Endothelial cell of umbilical vein (primary cell): ENCODE measurements around the gene PRF1. TPM values are rescaled to one million over a fixed set of nuclear protein-coding genes. Genes with fewer than 3 reads are reported as not detected.

Experiments
- BruUV-seq: library from RNA; stranded (reverse); fragments of 400-500 nt; replicated peaks from 2 replicates; lab custom pipeline; 2021; lab: Mats Ljungman, UMichigan
- CTCF ChIA-PET: fragments of 300-600, 350-600 bp; sonication (Branson Sonifier 250); formaldehyde crosslinking; loops from one replicate; lab custom pipeline; 2021; ENCODE audit warnings: antibody characterized with exemption, inconsistent platforms; lab: Charles Lee
- POLR2A ChIA-PET: fragments of 300-600, 350-600 bp; sonication (Branson Sonifier 250); formaldehyde crosslinking; loops from one replicate; lab custom pipeline; 2021; ENCODE audit warnings: antibody characterized with exemption, inconsistent platforms; lab: Charles Lee
- DNase-seq: peaks from one replicate; pipeline ENCODE4 v3.0.0-alpha.2; 2011; ENCODE audit warnings: low read depth, low spot score
- FAIRE-seq: peaks from 2 replicates; lab custom pipeline; 2011; peaks lifted over from hg19 to GRCh38; lab: Jason Lieb, UNC
- H2AFZ ChIP-seq: 2 replicates; pipeline ENCODE4 v1.6.0; 2012; ENCODE audit warnings: low read depth, low read length, control low read depth, inconsistent platforms
- H3K27ac ChIP-seq: 2 replicates; pipeline ENCODE4 v1.5.1; 2011; ENCODE audit warnings: low read depth, mild to moderate bottlenecking, control low read depth, low read length, moderate library complexity; ENCODE audit not compliant: insufficient read depth
- H3K27me3 ChIP-seq, 2 experiments: 2 replicates each; pipeline versions ENCODE4 v1.6.0 to v1.6.1; 2011; ENCODE audit warnings: low read length in 2 of 2, mixed read lengths in 1 of 2; ENCODE audit not compliant: control insufficient read depth in 2 of 2, insufficient read depth in 2 of 2
- H3K36me3 ChIP-seq, 2 experiments: 2 replicates in 1 of 2; 3 replicates in 1 of 2; pipeline ENCODE4 v1.5.1; 2011; ENCODE audit warnings: low read length in 2 of 2, mild to moderate bottlenecking in 1 of 2, moderate library complexity in 1 of 2; ENCODE audit not compliant: control insufficient read depth in 2 of 2, insufficient read depth in 2 of 2; ENCODE audit errors: extremely low read depth in 1 of 2
- H3K4me1 ChIP-seq: 3 replicates; pipeline ENCODE4 v1.5.1; 2011; ENCODE audit warnings: mild to moderate bottlenecking, low read length; ENCODE audit not compliant: control insufficient read depth, insufficient read depth; ENCODE audit errors: extremely low read depth
- H3K4me2 ChIP-seq: 2 replicates; pipeline ENCODE4 v1.6.1; 2011; ENCODE audit warnings: low read length, control low read depth, mixed read lengths; ENCODE audit not compliant: insufficient read depth
- H3K4me3 ChIP-seq, 3 experiments: fragments of 200-600 bp in 1 of 3; sonication (generic), shearing (Covaris generic) in 1 of 3; replicated peaks in 1 of 3; 2 replicates each; pipeline ENCODE4 v1.5.1; 2011 to 2016; ENCODE audit warnings: control low read depth in 3 of 3, low read length in 3 of 3, mild to moderate bottlenecking in 2 of 3, inconsistent platforms in 1 of 3, low read depth in 1 of 3, moderate library complexity in 1 of 3; ENCODE audit not compliant: insufficient read depth in 1 of 3
- H3K79me2 ChIP-seq: 2 replicates; pipeline ENCODE4 v1.6.0; 2012; ENCODE audit warnings: low read length, inconsistent platforms; ENCODE audit not compliant: control insufficient read depth, insufficient read depth
- H3K9ac ChIP-seq: replicated peaks from 2 replicates; pipeline ENCODE3; 2011; ENCODE audit warnings: low read length, control low read depth; ENCODE audit not compliant: insufficient read depth; ENCODE audit errors: extremely low read depth
- H3K9me1 ChIP-seq: replicated peaks from 3 replicates; pipeline ENCODE4 v1.6.0; 2011; ENCODE audit warnings: mild to moderate bottlenecking, low read length; ENCODE audit not compliant: control insufficient read depth, insufficient read depth; ENCODE audit errors: extremely low read depth
- H3K9me3 ChIP-seq: replicated peaks from 2 replicates; pipeline ENCODE4 v1.5.1; 2012; ENCODE audit warnings: low read length, inconsistent platforms; ENCODE audit not compliant: control insufficient read depth, insufficient read depth
- H4K20me1 ChIP-seq: replicated peaks from 2 replicates; pipeline ENCODE3; 2011; ENCODE audit warnings: mild to moderate bottlenecking, low read length; ENCODE audit not compliant: control insufficient read depth, insufficient read depth; ENCODE audit errors: extremely low read depth
- EZH2 ChIP-seq: IDR thresholded peaks from 2 replicates; pipeline ENCODE4 v1.6.1; 2012; ENCODE audit warnings: borderline replicate concordance, low read depth, mild to moderate bottlenecking, moderate library complexity, low read length, inconsistent platforms; ENCODE audit not compliant: severe bottlenecking
- FOS ChIP-seq: IDR thresholded peaks from 2 replicates; pipeline ENCODE4 v1.6.1; 2011; ENCODE audit warnings: mild to moderate bottlenecking, low read length, moderate library complexity, borderline replicate concordance; ENCODE audit not compliant: insufficient read depth
- GATA2 ChIP-seq: IDR thresholded peaks from 2 replicates; pipeline ENCODE4 v1.7.0; 2011; ENCODE audit warnings: low read depth, mild to moderate bottlenecking, moderate library complexity, mixed read lengths, low read length; ENCODE audit not compliant: insufficient read length, insufficient read depth
- JUN ChIP-seq: IDR thresholded peaks from 2 replicates; pipeline ENCODE4 v1.6.1; 2011; ENCODE audit warnings: borderline replicate concordance, low read depth; ENCODE audit not compliant: insufficient read length, insufficient read depth
- MYC ChIP-seq: IDR thresholded peaks from one replicate; pipeline ENCODE4 v1.6.1; 2011; ENCODE audit warnings: mild to moderate bottlenecking, low read depth, low read length
- POLR2A ChIP-seq: IDR thresholded peaks from 2 replicates; pipeline ENCODE4 v1.6.1; 2012; ENCODE audit warnings: low read depth, mild to moderate bottlenecking, control low read depth, low read length
- POLR2AphosphoS5 ChIP-seq: IDR thresholded peaks from 2 replicates; pipeline ENCODE4 v1.6.1; 2012; ENCODE audit warnings: low read depth, mild to moderate bottlenecking, control low read depth, low read length, moderate library complexity; ENCODE audit not compliant: insufficient read depth
- dilution Hi-C: fragments of 300-500 bp; cut with MboI; formaldehyde crosslinking; loops from one replicate; pipeline ENCODE4 v1.15.0; 2019; ENCODE audit warnings: low sequenced_read_pairs; ENCODE audit not compliant: extremely low pct_ligation_motif_present
- intact Hi-C: fragments of 100-400 bp; cut with micrococcal nuclease; formaldehyde crosslinking; loops from one replicate; pipeline ENCODE4 v1.10.0; 2022
- polyA plus RNA-seq, 4 experiments: library from polyadenylated mRNA; depleted of rRNA in 3 of 4; stranded (reverse) in 3 of 4; unstranded in 1 of 4; fragments of >200 nt; gene quantifications; 2 replicates each; pipeline versions ENCODE4 v1.2.1 to v1.2.3, GENCODE V29; 2011 to 2012; ENCODE audit warnings: missing spikeins in 1 of 4
- total RNA-seq: library from RNA; stranded (reverse); gene quantifications from 2 replicates; pipeline ENCODE4 v1.2.3, GENCODE V29; 2021
- TF ChIP-seq, protein P1 (sequence below), 2 donors: IDR thresholded peaks; 1 replicate in 1 of 2; 2 replicates in 1 of 2; pipeline ENCODE4 v1.5.1; 2011; ENCODE audit warnings: low read length in 2 of 2, mild to moderate bottlenecking in 2 of 2, moderate library complexity in 2 of 2, control low read depth in 1 of 2, inconsistent platforms in 1 of 2, low read depth in 1 of 2; ENCODE audit not compliant: insufficient read depth in 1 of 2; ENCODE audit errors: extremely low read depth in 1 of 2
- TF ChIP-seq, protein P2 (sequence below): IDR thresholded peaks from 2 replicates; pipeline ENCODE4 v1.6.1; 2011; ENCODE audit not compliant: insufficient read depth, insufficient read length

The PRF1 gene
- total and polyA plus RNA-seq, 2 donors (not counting 3 experiments of a cell fraction or from before 2014, with no cell fraction given): not detected

DNA sequence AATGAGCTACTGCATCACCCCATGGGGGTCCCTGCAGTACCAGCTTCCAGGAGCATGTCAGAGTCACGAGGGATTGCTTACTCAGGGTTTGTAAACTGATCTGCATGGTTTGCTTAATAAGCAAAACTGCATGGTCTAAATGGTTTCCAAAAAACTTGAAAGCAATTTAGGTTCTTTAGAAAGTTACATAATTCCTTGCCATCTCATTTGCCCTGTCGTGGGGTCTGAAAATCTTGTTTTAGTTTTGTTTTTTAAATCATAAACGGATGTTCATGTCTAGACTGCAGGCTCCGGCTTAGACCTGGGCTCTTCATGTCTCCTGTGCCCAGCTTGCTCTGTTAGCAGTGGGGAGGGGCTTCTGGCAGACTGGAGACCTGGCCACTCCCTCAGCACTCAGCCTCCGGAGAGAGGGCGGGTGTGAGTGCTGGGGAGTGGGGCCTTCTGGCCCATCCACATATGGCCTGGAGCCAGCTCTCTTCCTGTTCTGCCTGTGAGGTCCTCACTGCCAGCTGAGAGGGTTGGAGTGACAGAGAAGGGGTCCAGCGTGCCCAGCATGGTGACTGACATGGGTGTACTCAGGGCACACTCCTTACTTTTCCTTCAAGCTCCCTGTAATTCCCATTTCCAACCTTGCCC is 17.5 kb downstream of the PRF1 start:
- Histone ChIP-seq H3K79me2 (no peaks in the 10 kb centered on the region), H2AFZ (no peak overlapping the region), H3K9me1 (no peaks in the 10 kb centered on the region), H3K9me3 (no peaks in the 10 kb centered on the region), H3K27me3 (peaks cover 4 to 7% of the 10 kb centered on the region in 2 experiments), H3K4me3 (no peak overlapping the region), H3K4me2 (no peak overlapping the region), H3K4me1 (no peaks in the 10 kb centered on the region), H4K20me1 (no peaks in the 10 kb centered on the region), H3K27ac (no peak overlapping the region), H3K36me3 (no peaks in the 10 kb centered on the region), H3K9ac (no peak overlapping the region)
- FAIRE-seq (no peak), DNase-seq (peak; percentile 15)
- ChIA-PET CTCF (no interaction called here), POLR2A (no interaction called here)
- intact Hi-C loops (no loop called here), dilution Hi-C loops (no loop called here)
- no peak for TF ChIP-seq GATA2
- TF ChIP-seq EZH2: no peak
- TF ChIP-seq MYC: no peak
- TF ChIP-seq, protein P1, sequence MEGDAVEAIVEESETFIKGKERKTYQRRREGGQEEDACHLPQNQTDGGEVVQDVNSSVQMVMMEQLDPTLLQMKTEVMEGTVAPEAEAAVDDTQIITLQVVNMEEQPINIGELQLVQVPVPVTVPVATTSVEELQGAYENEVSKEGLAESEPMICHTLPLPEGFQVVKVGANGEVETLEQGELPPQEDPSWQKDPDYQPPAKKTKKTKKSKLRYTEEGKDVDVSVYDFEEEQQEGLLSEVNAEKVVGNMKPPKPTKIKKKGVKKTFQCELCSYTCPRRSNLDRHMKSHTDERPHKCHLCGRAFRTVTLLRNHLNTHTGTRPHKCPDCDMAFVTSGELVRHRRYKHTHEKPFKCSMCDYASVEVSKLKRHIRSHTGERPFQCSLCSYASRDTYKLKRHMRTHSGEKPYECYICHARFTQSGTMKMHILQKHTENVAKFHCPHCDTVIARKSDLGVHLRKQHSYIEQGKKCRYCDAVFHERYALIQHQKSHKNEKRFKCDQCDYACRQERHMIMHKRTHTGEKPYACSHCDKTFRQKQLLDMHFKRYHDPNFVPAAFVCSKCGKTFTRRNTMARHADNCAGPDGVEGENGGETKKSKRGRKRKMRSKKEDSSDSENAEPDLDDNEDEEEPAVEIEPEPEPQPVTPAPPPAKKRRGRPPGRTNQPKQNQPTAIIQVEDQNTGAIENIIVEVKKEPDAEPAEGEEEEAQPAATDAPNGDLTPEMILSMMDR (IDR thresholded peaks at IDR 0.05; ENCODE audit: extremely low read depth in 1 of 2, insufficient read depth in 1 of 2, low read depth in 1 of 2, low read length in 2 of 2): no peak
- no peak for TF ChIP-seq JUN
- no peak for TF ChIP-seq POLR2A
- TF ChIP-seq, protein P2, sequence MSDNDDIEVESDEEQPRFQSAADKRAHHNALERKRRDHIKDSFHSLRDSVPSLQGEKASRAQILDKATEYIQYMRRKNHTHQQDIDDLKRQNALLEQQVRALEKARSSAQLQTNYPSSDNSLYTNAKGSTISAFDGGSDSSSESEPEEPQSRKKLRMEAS: no peak
- no peak for TF ChIP-seq FOS
- TF ChIP-seq POLR2AphosphoS5: no peak
- BruUV-seq: no TSS peak
